ENCODE data around the gene RYR2.
"Not testable (repeated sequence)": the region's sequence is repeated elsewhere in the genome, so short reads cannot be mapped to it uniquely, and the experiment has no call there.

The RYR2 gene

DNA sequence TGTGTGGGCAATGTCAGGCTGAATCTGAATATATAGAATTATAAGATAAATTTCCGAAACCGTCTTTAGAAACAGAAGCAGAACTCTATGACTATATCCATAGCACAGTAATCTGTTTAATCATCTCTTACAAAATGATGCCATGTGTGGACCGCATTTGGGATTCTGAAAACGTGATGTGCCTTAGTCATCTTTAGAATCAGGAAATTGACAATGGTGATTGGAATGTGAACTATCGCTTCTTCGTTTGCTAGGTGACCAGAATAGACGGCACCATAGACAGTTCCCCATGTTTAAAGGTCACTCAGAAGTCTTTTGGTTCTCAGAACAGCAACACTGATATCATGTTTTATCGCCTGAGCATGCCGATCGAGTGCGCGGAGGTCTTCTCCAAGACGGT is 548.4 kb downstream of the RYR2 start:
- DNase-seq, result no peak

DNA sequence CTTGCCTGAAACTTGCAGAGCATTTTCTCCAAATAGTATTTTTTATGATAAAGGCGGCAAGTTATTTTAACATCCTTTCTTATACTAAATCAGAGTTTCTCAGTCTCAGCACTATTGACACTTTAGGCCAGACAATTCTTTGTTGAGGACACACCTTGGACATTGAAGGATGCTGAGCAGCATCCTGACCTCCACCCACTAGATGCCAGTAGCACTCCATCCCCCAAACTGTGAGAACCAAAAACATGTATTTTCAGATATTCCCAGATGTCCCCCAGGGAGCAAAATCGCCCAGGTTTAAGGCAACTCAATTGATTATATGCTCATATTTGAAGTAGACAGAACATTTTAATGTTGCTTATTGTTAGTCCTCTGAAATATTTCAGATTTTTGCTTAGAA is 549.4 kb downstream of the RYR2 start:
- no peak for DNase-seq

DNA sequence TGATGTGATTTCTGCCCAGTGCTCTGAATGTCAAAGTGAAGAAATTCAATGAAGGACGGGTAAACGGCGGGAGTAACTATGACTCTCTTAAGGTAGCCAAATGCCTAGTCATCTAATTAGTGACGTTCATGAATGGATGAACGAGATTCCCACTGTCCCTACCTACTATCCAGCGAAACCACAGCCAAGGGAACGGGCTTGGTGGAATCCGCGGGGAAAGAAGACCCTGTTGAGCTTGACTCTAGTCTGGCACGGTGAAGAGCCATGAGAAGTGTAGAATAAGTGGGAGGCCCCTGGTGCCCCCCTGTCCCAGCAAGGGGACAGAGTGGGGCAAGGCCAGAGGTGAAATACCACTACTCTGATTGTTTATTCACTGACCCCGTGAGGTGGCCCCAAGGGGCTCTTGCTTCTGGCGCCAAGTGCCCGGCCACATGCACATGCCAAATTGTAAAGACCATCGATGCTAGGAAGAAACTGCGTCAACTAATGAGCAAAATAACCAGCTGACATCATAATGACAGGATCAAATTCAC is 561.1 kb downstream of the RYR2 start:
- not testable (repeated sequence) for DNase-seq

DNA sequence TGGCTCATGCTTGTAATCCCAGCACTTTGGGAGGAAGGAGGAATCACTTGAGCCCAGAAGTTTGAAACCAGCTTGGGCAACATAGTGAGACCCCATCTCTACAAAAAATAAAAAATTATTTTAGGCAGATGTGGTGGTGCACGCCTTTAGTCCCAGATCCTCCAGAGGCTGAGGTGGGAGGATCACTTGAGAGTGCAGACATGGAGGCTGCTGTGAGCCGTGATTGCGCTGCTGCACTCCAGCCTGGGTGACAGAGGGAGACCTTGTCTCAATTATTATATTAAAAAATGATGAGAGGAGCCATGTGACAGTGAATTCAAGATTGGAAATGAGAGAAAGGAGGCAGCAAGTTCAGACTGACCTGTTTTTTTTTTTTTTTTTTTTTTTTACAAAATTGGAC is 566.4 kb downstream of the RYR2 start:
- DNase-seq, result no peak

DNA sequence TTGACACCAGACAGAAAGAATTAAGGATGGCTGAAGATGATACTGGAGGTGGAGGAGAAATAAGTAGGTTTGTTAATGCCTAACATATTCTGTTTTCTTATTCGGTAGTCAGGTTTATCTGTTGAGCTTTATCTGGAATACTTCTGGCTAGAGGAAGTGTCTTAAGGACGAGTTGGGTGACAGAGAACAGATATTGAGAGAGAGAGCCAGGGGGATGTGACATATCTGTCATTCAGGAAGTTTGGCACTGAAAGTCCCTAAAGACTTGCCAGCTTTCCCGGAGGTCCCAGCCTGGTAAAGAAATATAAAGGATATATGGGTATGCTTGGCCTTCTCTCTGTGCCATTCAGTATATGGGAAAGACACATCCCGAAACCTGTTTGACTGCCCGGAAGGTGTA is 568.2 kb downstream of the RYR2 start:
- DNase-seq, result no peak

GRCh38 chr1:237613984-237614383 is 572.0 kb downstream of the RYR2 start:
- no peak for DNase-seq

GRCh38 chr1:237619553-237619952 is 577.6 kb downstream of the RYR2 start:
- no peak for DNase-seq

DNA sequence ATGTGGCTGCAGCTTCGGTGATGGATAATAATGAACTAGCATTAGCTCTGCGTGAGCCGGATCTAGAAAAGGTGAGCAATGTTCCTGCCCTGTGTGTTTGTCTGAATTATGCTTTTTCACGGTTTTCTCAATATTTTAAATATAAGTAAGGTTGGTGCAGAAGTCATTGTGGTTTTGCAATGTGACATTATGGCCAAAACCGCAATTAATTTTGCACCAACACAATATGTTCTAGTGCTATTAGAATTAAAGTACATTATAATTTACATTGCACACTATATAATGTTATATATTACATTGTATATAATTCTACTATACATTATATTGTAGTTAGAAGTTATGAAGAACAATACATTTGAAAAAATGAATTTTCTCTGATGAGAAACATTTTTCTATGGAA is 592.9 kb downstream of the RYR2 start:
- DNase-seq, result no peak

DNA sequence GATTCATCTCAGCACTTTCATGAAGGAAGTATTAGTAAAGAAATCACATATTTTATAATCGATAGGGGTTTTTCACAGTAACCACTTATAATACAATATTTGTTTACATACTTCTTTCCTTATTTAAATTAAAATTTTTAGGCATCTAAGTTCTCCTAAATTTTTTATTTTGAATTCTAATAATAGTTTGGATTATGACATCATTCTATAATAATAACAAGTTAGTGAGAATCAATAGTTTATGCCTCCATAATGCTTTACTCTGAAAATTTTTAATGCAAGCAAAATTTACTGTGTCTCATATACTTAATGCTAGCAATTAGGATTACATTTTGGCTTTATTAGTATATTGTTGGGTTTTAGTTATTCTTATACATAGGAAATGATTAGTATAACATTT is 596.6 kb downstream of the RYR2 start:
- DNase-seq, result no peak

DNA sequence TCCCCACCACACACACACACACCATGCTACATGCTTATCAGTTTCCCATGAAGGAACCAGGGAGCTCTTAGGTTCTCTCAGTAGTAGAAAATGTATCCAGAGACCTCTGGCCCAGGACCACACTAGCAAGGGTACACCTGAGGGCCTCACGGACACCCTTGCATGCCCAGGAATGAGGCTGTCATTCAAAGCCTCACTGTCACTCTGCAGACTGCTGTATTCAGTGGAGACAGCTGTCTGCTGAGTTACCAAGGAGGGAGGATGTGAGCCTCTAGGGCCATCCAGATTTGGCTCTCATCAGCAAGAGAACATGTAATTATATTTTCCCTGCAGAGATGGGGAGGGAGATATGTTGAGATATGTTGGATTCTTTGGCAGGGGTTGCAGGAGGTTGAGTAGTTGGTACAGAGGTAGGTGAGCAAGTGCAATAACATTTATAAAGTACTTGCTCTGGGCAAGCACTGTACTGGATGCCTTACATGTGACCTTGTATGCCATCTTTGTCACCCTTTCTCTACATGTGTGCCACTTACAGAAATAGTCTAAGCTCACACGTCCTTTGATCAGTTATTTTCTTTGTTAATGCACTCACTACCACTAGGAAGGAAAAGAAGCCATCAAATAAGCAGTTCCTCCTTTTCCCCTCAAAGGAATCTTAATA is 598.2 kb downstream of the RYR2 start:
- no peak for DNase-seq

DNA sequence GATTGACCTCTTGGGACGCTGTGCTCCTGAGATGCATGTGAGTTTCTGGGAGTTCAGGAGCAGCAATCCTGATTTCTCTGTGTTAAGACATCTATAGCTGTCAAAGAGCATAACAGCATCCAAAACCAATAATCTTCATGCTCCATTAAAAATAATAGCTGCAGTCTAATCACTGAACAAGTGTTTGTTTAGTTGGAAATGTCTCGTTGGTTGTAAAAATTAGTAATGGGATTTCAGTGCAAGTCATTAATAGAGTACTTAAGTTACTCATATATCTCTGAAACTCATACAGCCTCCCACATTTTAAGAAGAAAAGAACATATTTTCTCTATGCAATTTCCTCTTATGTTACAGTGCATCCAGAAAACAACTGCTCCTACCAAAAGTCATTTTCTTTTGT is 599.0 kb downstream of the RYR2 start:
- no peak for DNase-seq

- DNase-seq, result no peak
Measured at GRCh38 chr1:237650809-237651208, 608.8 kb downstream of the RYR2 start.

DNA sequence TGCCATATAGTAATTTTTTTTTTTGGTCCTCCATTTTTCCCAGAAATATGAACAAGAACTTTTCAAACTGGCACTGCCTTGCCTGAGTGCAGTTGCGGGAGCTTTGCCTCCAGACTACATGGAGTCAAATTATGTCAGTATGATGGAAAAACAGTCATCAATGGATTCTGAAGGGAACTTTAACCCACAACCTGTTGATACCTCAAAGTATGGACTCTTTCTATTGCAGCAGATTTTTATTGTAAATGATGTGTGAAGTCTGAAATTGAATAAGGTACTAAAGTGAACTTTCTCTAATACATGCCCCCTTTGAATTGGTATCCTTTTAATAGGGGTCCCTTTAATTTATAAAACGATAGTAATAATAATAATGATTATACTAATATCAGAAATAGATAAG is 613.8 kb downstream of the RYR2 start:
- no peak for DNase-seq

DNA sequence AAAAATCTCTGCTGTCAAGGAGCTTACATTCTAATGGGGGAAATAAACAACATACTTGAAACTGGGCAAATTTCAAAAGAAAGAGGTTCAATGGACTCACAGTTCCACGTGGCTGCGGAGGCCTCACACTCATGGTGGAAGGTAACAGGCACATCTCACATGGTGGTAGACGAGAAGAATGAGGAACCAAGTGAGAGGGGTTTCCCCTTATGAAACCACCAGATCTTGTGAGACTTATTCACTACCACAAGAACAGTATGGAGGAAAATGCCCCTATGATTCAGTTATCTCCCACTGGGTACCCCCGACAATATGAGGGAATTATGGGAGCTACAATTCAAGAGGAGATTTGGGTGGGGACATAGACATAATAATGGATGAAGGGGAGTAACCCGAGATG is 622.4 kb downstream of the RYR2 start:
- no peak for DNase-seq

DNA sequence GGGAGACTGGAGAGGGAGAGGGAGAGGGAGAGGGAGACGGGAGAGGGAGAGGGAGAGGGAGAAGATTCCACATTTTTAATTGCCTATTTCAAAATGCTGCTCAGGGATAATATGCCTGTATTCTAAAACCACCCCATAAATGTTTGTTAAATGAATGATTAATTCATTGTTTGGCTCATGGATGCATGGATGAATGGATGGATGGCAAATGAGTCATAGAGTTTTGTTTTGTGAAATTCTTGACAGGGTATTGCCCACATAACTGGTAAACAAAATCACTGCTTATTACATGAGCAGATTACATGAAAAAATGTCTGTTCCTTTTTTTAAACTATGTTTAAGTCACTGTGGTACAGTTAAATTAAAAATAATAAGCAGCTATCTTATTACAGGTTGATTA is 628.3 kb downstream of the RYR2 start:
- no peak for DNase-seq

DNA sequence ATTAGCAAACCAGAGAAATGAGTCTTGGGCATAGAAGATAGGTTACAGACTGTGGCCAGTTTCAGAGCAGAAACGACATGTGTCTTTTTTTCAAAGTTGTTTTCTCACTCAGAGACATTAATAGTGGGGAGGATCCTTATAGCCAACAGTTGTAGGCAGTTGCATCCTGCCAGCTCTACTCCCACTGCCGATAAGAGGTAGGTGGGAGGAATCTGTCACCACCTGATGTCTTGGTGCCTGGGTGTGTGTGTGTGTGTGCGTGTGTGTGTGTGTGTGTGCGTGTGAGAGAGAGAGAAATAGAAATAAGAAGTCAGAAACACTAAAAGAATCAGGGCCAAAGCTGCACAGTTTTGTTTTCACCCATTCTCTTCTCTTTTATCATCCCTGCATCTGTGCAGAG is 629.3 kb downstream of the RYR2 start:
- no peak for DNase-seq

- no peak for DNase-seq
Measured at GRCh38 chr1:237671935-237672334, 630.0 kb downstream of the RYR2 start.

GRCh38 chr1:237672748-237673147 is 630.8 kb downstream of the RYR2 start:
- DNase-seq, result no peak

DNA sequence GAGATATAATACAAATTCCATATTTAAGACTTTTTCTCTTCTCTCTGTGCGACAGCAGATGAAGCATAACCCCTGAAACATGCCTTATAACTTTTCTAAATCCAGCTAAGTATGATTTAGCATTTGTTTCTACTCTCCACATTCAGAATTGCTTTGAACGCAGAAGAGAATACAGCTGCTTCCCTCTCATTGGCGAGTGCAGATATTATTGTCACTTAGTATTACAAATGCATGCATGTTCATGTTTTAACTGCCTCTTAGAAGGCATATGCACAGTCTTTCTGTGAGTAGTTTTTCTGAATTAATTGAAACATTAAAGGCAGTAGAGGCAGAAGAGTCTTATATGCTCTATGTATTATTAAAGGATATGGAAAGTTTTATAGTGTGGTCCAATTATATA is 631.6 kb downstream of the RYR2 start:
- DNase-seq, result no peak

GRCh38 chr1:237677979-237678378 is 636.0 kb downstream of the RYR2 start:
- no peak for DNase-seq

GRCh38 chr1:237679687-237680086 is 637.7 kb downstream of the RYR2 start:
- DNase-seq, result no peak

DNA sequence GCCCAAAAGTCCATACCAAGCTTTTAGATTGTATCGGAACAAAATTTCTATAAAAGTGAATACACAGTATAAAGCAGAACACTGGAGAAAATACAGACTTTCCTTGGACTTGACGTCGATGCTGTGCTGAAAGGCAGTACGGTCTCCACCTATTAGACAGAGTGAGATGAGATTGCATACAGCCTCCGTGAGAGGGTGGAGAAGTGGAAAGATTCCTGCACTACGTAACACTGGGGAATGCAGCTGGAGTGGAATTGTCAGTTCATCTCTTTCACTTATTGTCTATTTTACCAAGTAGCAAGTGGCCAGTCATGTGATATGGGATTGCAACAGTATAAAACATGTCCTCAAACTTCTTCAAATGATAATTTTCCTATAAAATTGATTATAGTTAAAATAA is 639.2 kb downstream of the RYR2 start:
- DNase-seq, result no peak

DNA sequence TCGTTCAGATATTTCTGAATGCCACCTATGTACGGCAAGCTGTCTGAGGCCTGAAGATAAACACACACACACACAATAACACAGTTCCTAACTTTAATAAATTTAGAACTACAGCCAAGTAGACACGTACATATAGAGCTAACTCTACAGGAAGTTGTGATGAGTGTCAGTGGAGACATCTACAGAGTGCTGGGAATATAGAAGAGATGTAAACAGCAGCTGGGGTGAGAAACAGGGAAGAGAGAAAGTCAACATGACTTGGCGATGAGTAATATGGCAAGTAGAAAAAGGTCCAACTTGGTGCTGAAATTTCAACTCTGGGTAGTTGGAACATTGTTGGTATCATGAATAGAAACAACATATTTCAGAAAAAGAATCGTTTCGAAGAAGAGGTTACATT is 642.3 kb downstream of the RYR2 start:
- DNase-seq, result no peak

DNA sequence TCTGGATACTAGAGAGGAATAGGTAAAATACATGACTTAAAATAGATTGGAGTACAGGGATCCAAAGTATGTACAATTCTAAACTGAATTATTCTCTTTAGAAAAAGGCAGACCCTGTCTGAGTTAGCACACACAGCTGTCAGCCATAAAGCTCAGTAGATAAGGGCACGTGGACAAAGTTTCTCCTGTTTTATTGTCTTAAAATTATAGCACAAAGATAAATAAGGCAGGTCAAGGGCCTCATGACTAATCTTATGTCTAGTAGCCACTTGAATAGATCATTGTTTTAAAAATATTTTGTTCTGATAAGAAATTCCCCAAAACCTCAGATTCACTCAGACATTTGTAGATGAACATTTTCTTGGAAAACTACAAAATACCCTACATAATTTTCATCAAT is 643.6 kb downstream of the RYR2 start:
- DNase-seq, result no peak

DNA sequence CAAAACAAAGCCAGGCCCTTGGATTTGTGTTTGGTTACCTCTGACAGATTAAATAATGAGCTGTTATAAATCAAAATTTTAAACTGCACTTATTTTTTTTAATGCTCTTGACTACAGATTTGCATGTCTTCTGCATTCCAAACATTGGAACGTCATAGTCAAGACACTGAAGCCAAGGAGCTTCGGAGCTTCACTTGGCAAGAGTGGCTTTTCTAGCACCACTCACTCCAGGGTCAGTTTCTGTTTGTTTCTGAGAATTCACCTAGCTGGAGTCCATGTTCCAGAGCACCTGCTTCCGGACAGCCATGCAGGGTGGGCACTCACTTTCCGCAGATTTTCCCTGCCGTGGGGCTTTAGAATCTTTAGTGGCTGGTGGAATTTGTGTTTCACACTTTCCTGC is 645.8 kb downstream of the RYR2 start:
- DNase-seq, result no peak

DNA sequence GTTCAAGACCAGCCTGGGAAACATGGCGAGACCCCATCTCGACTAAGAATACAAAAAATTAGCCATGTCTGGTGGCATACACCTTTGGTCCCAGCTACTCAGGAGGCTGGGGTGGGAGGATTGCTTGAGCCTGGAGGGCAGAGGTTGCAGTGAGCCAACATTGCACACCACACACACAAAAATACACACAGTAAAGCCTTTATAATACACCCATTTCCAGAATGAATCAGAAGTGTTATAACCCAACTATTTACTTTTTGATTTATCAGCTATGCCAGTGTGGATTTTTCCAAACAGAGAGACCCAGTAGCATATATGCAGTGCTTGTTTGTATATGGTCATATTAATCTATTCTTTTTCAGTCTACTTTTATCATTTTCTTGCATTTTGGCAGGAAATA is 648.7 kb downstream of the RYR2 start:
- DNase-seq, result no peak
